HCT116 (cell line): ENCODE results near the gene POLR3H. TPM values are rescaled to one million over a fixed set of nuclear protein-coding genes. Genes with fewer than 3 reads are reported as not detected.

Experiments
- ATAC-seq: fragments of 200-7000 bp; cut with Tn5 transposase; 2 replicates; pipeline ENCODE4 v1.9.1; 2020; ENCODE audit warnings: mild to moderate bottlenecking, moderate library complexity
- BruUV-seq: library from RNA; stranded (reverse); fragments of 400-500 nt; replicated peaks from 2 replicates; lab custom pipeline; 2021; lab: Mats Ljungman, UMichigan
- CTCF ChIA-PET: fragments of 300-600 bp; sonication (Branson Sonifier 250); formaldehyde crosslinking; loops from one replicate; lab custom pipeline; 2021; ENCODE audit warnings: antibody characterized with exemption; lab: Charles Lee
- POLR2A ChIA-PET: fragments of 300-600, 350-600 bp; sonication (Branson Sonifier 250); formaldehyde crosslinking; loops from one replicate; lab custom pipeline; 2021; ENCODE audit warnings: antibody characterized with exemption; lab: Charles Lee
- RAD21 ChIA-PET, 2 experiments: fragments of 300-600 bp; sonication (Branson Sonifier 250); formaldehyde crosslinking; loops; one replicate each; lab custom pipeline; 2023; ENCODE audit warnings: low total read pairs in 2 of 2; ENCODE audit not compliant: uncharacterized antibody in 2 of 2, unreplicated experiment in 2 of 2, low non-redundant PET in 1 of 2; lab: Charles Lee
- DNase-seq: peaks from one replicate; pipeline ENCODE4 v3.0.0-alpha.2; 2010; ENCODE audit warnings: low read depth, low spot score
- H2AFZ ChIP-seq: fragments of 200-600 bp; shearing (Covaris generic), sonication (generic); 2 replicates; pipeline ENCODE4 v1.6.1; 2017; ENCODE audit warnings: low read depth, mixed run types, mixed read lengths, antibody characterized with exemption, low read length; ENCODE audit not compliant: poor library complexity, severe bottlenecking
- H3K27ac ChIP-seq: 2 replicates; pipeline ENCODE4 v1.5.1; 2012; ENCODE audit warnings: low read depth, low read length
- H3K27me3 ChIP-seq: fragments of 200-600 bp; sonication (generic); 2 replicates; pipeline ENCODE4 v1.6.1; 2016; ENCODE audit warnings: mixed run types, low read length, mixed read lengths; ENCODE audit not compliant: insufficient read depth
- H3K36me3 ChIP-seq, 2 experiments: fragments of 200-500 bp in 1 of 2; fragments of 200-600 bp in 1 of 2; sonication (Bioruptor generic) in 1 of 2; sonication (generic) in 1 of 2; 2 replicates each; pipeline versions ENCODE4 v1.5.1 to v1.6.1; 2014 to 2016; ENCODE audit warnings: low read length in 2 of 2, inconsistent platforms in 1 of 2, mixed read lengths in 1 of 2, mixed run types in 1 of 2; ENCODE audit not compliant: insufficient read depth in 2 of 2, control insufficient read depth in 1 of 2
- H3K4me1 ChIP-seq, 2 experiments: fragments of 200-600 bp in 1 of 2; sonication (generic) in 1 of 2; 2 replicates each; pipeline versions ENCODE4 v1.5.1 to v1.6.1; 2012 to 2017; ENCODE audit warnings: low read length in 2 of 2, inconsistent platforms in 1 of 2, mild to moderate bottlenecking in 1 of 2, mixed read lengths in 1 of 2, mixed run types in 1 of 2, moderate library complexity in 1 of 2; ENCODE audit not compliant: insufficient read depth in 2 of 2, control insufficient read depth in 1 of 2
- H3K4me2 ChIP-seq: fragments of 200-600 bp; sonication (generic); 2 replicates; pipeline ENCODE4 v1.6.1; 2017; ENCODE audit warnings: mixed run types, low read length, mixed read lengths
- H3K4me3 ChIP-seq, 2 experiments: fragments of 200-600 bp in 1 of 2; sonication (generic) in 1 of 2; replicated peaks in 1 of 2; 2 replicates each; pipeline ENCODE4 v1.5.1; 2011 to 2016; ENCODE audit warnings: low read length in 2 of 2, control low read depth in 1 of 2, low read depth in 1 of 2, mild to moderate bottlenecking in 1 of 2, mixed read lengths in 1 of 2, mixed run types in 1 of 2
- H3K79me2 ChIP-seq: fragments of 200-600 bp; sonication (generic); 2 replicates; pipeline ENCODE4 v1.6.1; 2017; ENCODE audit warnings: mild to moderate bottlenecking, mixed run types, low read length, moderate library complexity, mixed read lengths; ENCODE audit not compliant: insufficient read depth
- H3K9ac ChIP-seq: fragments of 200-600 bp; sonication (generic); 2 replicates; pipeline ENCODE4 v1.6.1; 2016; ENCODE audit warnings: low read length, mixed read lengths
- H3K9me2 ChIP-seq: fragments of 200-600 bp; sonication (generic), shearing (Covaris generic); 2 replicates; pipeline ENCODE4 v1.6.1; 2017; ENCODE audit warnings: mixed run types, mild to moderate bottlenecking, moderate library complexity; ENCODE audit not compliant: insufficient read depth
- H3K9me3 ChIP-seq, 2 experiments: fragments of 200-500 bp in 1 of 2; fragments of 200-600 bp in 1 of 2; sonication (Bioruptor generic) in 1 of 2; sonication (generic) in 1 of 2; 2 replicates each; pipeline ENCODE4 v1.6.1; 2014 to 2017; ENCODE audit warnings: low read length in 2 of 2, mixed read lengths in 2 of 2, inconsistent platforms in 1 of 2, low read depth in 1 of 2, mild to moderate bottlenecking in 1 of 2, mixed run types in 1 of 2, moderate library complexity in 1 of 2; ENCODE audit not compliant: control insufficient read depth in 1 of 2, insufficient read depth in 1 of 2
- H4K20me1 ChIP-seq: fragments of 200-600 bp; sonication (generic), shearing (Covaris generic); 2 replicates; pipeline ENCODE4 v1.6.1; 2017; ENCODE audit warnings: mixed run types, mild to moderate bottlenecking, moderate library complexity; ENCODE audit not compliant: insufficient read depth
- CEBPB ChIP-seq: IDR thresholded peaks from 2 replicates; pipeline ENCODE4 v1.6.1; 2012; ENCODE audit warnings: low read depth
- EZH2phosphoT487 ChIP-seq: fragments of 200-600 bp; IDR thresholded peaks from 2 replicates; pipeline ENCODE4 v1.6.1; 2018; ENCODE audit warnings: antibody characterized with exemption, borderline replicate concordance
- MAX ChIP-seq: IDR thresholded peaks from 2 replicates; pipeline ENCODE4 v1.6.1; 2012
- POLR2AphosphoS5 ChIP-seq: IDR thresholded peaks from 2 replicates; pipeline ENCODE4 v1.6.1; 2011; ENCODE audit warnings: mild to moderate bottlenecking, low read depth, low read length, moderate library complexity
- SIN3A ChIP-seq: IDR thresholded peaks from 2 replicates; pipeline ENCODE4 v1.6.1; 2012; ENCODE audit warnings: low read depth
- SP1 ChIP-seq: IDR thresholded peaks from 2 replicates; pipeline ENCODE4 v1.6.1; 2012; ENCODE audit warnings: low read depth
- SRF ChIP-seq: IDR thresholded peaks from 2 replicates; pipeline ENCODE4 v1.6.1; 2012; ENCODE audit warnings: low read depth
- TCF7L2 ChIP-seq: IDR thresholded peaks from 2 replicates; pipeline ENCODE4 v1.7.0; 2011; ENCODE audit warnings: borderline replicate concordance, inconsistent platforms; ENCODE audit not compliant: insufficient read depth, insufficient read length; ENCODE audit errors: extremely low read depth
- YY1 ChIP-seq: IDR thresholded peaks from 2 replicates; pipeline ENCODE4 v1.6.1; 2011; ENCODE audit warnings: low read length, low read depth, moderate library complexity, mild to moderate bottlenecking; ENCODE audit not compliant: insufficient replicate concordance; ENCODE audit errors: extremely low read depth
- ZNF274 ChIP-seq: fragments of 200-500 bp; sonication (Bioruptor generic); IDR thresholded peaks from 2 replicates; pipeline ENCODE4 v1.6.1; 2014; ENCODE audit warnings: mild to moderate bottlenecking, low read depth, low read length, inconsistent platforms
- intact Hi-C: fragments of 100-400 bp; cut with micrococcal nuclease; formaldehyde crosslinking; loops from 2 replicates; pipeline ENCODE4 v1.10.0; 2022
- total RNA-seq: library from RNA; stranded (reverse); gene quantifications from one replicate; pipeline ENCODE4 v1.2.1, GENCODE V29; 2021; ENCODE audit not compliant: unreplicated experiment
- TF ChIP-seq, protein P1 (sequence below): IDR thresholded peaks from 2 replicates; pipeline ENCODE4 v1.6.1; 2012; ENCODE audit warnings: low read depth

The POLR3H gene
- total RNA-seq, 1 experiment from 2014 or later = 62.1 TPM

DNA sequence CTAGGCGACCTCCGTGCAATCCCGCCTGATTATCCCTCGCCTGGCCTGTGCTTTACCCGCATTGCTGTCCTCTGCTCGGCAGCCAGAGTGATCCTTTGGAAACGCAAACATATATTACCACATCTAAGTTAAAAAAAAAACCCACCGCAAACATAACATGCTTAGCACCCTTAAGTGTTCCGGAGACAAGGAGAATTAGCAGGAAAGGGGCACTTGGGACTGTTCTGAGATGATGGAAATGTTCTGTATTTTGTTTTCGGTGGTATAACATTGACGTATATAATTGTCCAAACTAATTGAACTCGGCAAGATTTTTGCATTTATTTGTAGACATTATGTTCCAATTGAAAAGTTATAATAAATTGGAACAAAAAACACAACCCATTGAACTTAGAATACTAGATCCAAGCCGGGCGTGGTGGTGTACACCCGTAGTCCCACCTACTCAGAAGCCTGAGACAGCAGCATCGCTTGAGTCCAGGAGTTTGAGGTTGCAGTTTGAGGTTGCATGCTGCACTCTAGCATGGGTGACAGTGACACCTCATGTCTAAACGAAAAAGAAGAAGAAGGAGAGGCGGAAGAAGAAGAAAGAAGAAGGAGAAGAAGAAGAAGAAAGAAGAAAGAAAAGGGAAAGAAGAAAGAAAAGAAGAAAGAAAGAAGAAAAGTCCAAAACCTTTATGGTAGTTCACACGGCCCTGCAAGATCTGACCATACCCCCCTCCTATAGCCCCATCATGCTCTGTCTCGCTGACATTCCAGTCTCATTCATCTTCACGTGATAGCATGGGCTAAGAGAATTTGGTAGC lies 604 bp upstream of the POLR3H start:
- H3K9ac ChIP-seq = peak overlapping the region; percentile 100
- no peaks in the 10 kb centered on the region for H3K9me3 ChIP-seq
- no peaks in the 10 kb centered on the region for H3K27me3 ChIP-seq
- DNase-seq = no peak
- no peak overlapping the region; the same call in 1 of the 2 replicates for H3K27ac ChIP-seq
- no peak for ATAC-seq
- H2AFZ ChIP-seq = peak overlapping the region; percentile 77
- peaks cover 15 to 25% of the 10 kb centered on the region in 2 experiments for H3K4me1 ChIP-seq
- peaks cover 45% of the 10 kb centered on the region for H3K79me2 ChIP-seq
- H3K9me2 ChIP-seq = no peaks in the 10 kb centered on the region
- peak overlapping the region; percentile 94 for H3K4me2 ChIP-seq
- ChIA-PET CTCF (interaction anchor here (0.9 kb wide), 1 partner anchor 52 kb away, joined by 3 read pairs; no protein-coding TSS in a partner anchor), POLR2A (interaction anchor here (1.3 to 1.7 kb wide), 2 partner anchors 9 to 45 kb away, joined by 6 to 7 read pairs; partner anchors contain the start of gene PMM1), RAD21 (no interaction called here)
- no TSS peak for BruUV-seq
- TF ChIP-seq SRF (no peak), SP1 (no peak), EZH2phosphoT487 (no peak), ZNF274 (no peak), CEBPB (no peak), YY1 (no peak), MAX (no peak), SIN3A (no peak), POLR2AphosphoS5 (no peak), TCF7L2 (no peak)
- TF ChIP-seq, protein P1, sequence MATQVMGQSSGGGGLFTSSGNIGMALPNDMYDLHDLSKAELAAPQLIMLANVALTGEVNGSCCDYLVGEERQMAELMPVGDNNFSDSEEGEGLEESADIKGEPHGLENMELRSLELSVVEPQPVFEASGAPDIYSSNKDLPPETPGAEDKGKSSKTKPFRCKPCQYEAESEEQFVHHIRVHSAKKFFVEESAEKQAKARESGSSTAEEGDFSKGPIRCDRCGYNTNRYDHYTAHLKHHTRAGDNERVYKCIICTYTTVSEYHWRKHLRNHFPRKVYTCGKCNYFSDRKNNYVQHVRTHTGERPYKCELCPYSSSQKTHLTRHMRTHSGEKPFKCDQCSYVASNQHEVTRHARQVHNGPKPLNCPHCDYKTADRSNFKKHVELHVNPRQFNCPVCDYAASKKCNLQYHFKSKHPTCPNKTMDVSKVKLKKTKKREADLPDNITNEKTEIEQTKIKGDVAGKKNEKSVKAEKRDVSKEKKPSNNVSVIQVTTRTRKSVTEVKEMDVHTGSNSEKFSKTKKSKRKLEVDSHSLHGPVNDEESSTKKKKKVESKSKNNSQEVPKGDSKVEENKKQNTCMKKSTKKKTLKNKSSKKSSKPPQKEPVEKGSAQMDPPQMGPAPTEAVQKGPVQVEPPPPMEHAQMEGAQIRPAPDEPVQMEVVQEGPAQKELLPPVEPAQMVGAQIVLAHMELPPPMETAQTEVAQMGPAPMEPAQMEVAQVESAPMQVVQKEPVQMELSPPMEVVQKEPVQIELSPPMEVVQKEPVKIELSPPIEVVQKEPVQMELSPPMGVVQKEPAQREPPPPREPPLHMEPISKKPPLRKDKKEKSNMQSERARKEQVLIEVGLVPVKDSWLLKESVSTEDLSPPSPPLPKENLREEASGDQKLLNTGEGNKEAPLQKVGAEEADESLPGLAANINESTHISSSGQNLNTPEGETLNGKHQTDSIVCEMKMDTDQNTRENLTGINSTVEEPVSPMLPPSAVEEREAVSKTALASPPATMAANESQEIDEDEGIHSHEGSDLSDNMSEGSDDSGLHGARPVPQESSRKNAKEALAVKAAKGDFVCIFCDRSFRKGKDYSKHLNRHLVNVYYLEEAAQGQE = no peak
- H3K4me3 ChIP-seq = peak overlapping the region; percentile 92 to 99
- H3K36me3 ChIP-seq = peaks cover 4 to 13% of the 10 kb centered on the region in 2 experiments; a peak in 2 of 4 replicates
- H4K20me1 ChIP-seq = peaks cover 6% of the 10 kb centered on the region; the same call in 1 of the 2 replicates
- intact Hi-C loops = no loop called here
